Mesendoderm (in vitro differentiated cells): Measurements from ENCODE around the gene ATXN7L2.

Experiments
- DNase-seq: peaks from one replicate; pipeline ENCODE4 v3.0.0; 2013
- H2AK5ac ChIP-seq: 2 replicates; pipeline ENCODE4 v1.6.1; 2013; ENCODE audit warnings: low read length, inconsistent platforms
- H2BK120ac ChIP-seq: 2 replicates; pipeline ENCODE4 v1.6.1; 2013; ENCODE audit warnings: low read depth, mild to moderate bottlenecking, low read length, moderate library complexity, mixed read lengths
- H2BK15ac ChIP-seq: replicated peaks from 2 replicates; pipeline ENCODE4 v1.6.1; 2013; ENCODE audit warnings: low read depth, mild to moderate bottlenecking, moderate library complexity
- H2BK5ac ChIP-seq: 2 replicates; pipeline ENCODE4 v1.6.1; 2013; ENCODE audit warnings: low read length, inconsistent platforms
- H3K18ac ChIP-seq: 2 replicates; pipeline ENCODE4 v1.6.1; 2013; ENCODE audit warnings: mild to moderate bottlenecking, low read length, mixed read lengths
- H3K23ac ChIP-seq: one replicate; pipeline ENCODE4 v1.6.1; 2013; ENCODE audit warnings: low read length
- H3K27ac ChIP-seq: 2 replicates; pipeline ENCODE4 v1.5.1; 2013; ENCODE audit warnings: low read depth, mild to moderate bottlenecking, inconsistent platforms, low read length, moderate library complexity
- H3K27me3 ChIP-seq: 2 replicates; pipeline ENCODE4 v1.6.1; 2013; ENCODE audit warnings: low read length, control low read depth, mild to moderate bottlenecking, inconsistent platforms; ENCODE audit not compliant: insufficient read depth, poor library complexity
- H3K36me3 ChIP-seq: 2 replicates; pipeline ENCODE4 v1.6.1; 2013; ENCODE audit warnings: low read length, inconsistent platforms; ENCODE audit not compliant: control insufficient read depth, insufficient read depth
- H3K4ac ChIP-seq: one replicate; pipeline ENCODE4 v1.6.1; 2013; ENCODE audit warnings: low read depth, mild to moderate bottlenecking, low read length, moderate library complexity
- H3K4me1 ChIP-seq: 2 replicates; pipeline ENCODE4 v1.6.1; 2013; ENCODE audit warnings: low read depth, low read length, inconsistent platforms; ENCODE audit not compliant: control insufficient read depth
- H3K4me2 ChIP-seq: 2 replicates; pipeline ENCODE4 v1.6.1; 2013; ENCODE audit warnings: low read length
- H3K4me3 ChIP-seq: 2 replicates; pipeline ENCODE4 v1.5.1; 2013; ENCODE audit warnings: mild to moderate bottlenecking, low read length
- H3K56ac ChIP-seq: one replicate; pipeline ENCODE4 v1.6.1; 2013; ENCODE audit warnings: low read length
- H3K79me1 ChIP-seq: 2 replicates; pipeline ENCODE4 v1.6.1; 2013; ENCODE audit warnings: low read length, inconsistent platforms
- H3K79me2 ChIP-seq: 2 replicates; pipeline ENCODE4 v1.6.1; 2013; ENCODE audit warnings: mild to moderate bottlenecking, low read length; ENCODE audit not compliant: control insufficient read depth, insufficient read depth
- H3K9ac ChIP-seq: 2 replicates; pipeline ENCODE4 v1.6.1; 2013; ENCODE audit warnings: low read length, inconsistent platforms
- H4K5ac ChIP-seq: one replicate; pipeline ENCODE4 v1.6.1; 2013; ENCODE audit warnings: low read length
- H4K8ac ChIP-seq: one replicate; pipeline ENCODE4 v1.6.1; 2013; ENCODE audit warnings: low read depth, mild to moderate bottlenecking, control low read depth, low read length, moderate library complexity
- WGBS: extraction: QIAGEN DNeasy Blood & Tissue Kit; methylation state at CpG from one replicate; pipeline ENCODE4 v1.1.7; 2013; ENCODE audit warnings: low lambda C conversion rate, missing lambda C conversion rate; ENCODE audit not compliant: insufficient coverage; ENCODE audit errors: extremely low coverage; 5-methylcytosine and 5-hydroxymethylcytosine counted together

ATXN7L2 gene

GRCh38 chr1:109482791-109483671 lies 674 bp upstream of the ATXN7L2 start:
- DNase-seq: no peak
- Histone ChIP-seq H3K56ac (peak overlapping the region; percentile 83), H2BK120ac (no peak overlapping the region), H3K18ac (no peak overlapping the region), H3K79me2 (no peaks in the 10 kb centered on the region), H3K27me3 (no peaks in the 10 kb centered on the region), H2BK15ac (no peak overlapping the region), H3K9ac (peak overlapping the region; percentile 68), H3K36me3 (no peaks in the 10 kb centered on the region), H3K23ac (no peak overlapping the region), H4K5ac (no peak overlapping the region), H2AK5ac (no peak overlapping the region), H3K4me3 (peak overlapping the region; percentile 81), H3K4me1 (peaks cover 12% of the 10 kb centered on the region), H2BK5ac (peak overlapping the region; percentile 48), H3K4me2 (peak overlapping the region; percentile 100), H3K4ac (no peak overlapping the region), H3K27ac (no peak overlapping the region), H4K8ac (no peak overlapping the region), H3K79me1 (peaks cover 3% of the 10 kb centered on the region)
- no CpG with 5 or more reads among the region's 29 CpGs for WGBS

GRCh38 chr1:109484519-109484975 lies 842 bp downstream of the ATXN7L2 start:
- H3K4me1 ChIP-seq: peaks cover 12% of the 10 kb centered on the region
- H3K18ac ChIP-seq: no peak overlapping the region
- no CpG with 5 or more reads among the region's 15 CpGs for WGBS
- no peak overlapping the region for H2BK15ac ChIP-seq
- peaks cover 3% of the 10 kb centered on the region for H3K79me1 ChIP-seq
- no peak overlapping the region for H3K23ac ChIP-seq
- H3K4me3 ChIP-seq: peak overlapping the region; percentile 28
- H2BK120ac ChIP-seq: no peak overlapping the region
- H3K27ac ChIP-seq: no peak overlapping the region
- H4K8ac ChIP-seq: no peak overlapping the region
- H2BK5ac ChIP-seq: peak overlapping the region; percentile 18
- peak overlapping the region; percentile 63 for H3K9ac ChIP-seq
- H3K79me2 ChIP-seq: no peaks in the 10 kb centered on the region
- H3K27me3 ChIP-seq: no peaks in the 10 kb centered on the region
- peak overlapping the region; percentile 87 for H3K4me2 ChIP-seq
- no peak overlapping the region for H2AK5ac ChIP-seq
- no peak overlapping the region for H3K4ac ChIP-seq
- no peak overlapping the region for H4K5ac ChIP-seq
- peak overlapping the region; percentile 93 for H3K56ac ChIP-seq
- DNase-seq: peak; percentile 57
- no peaks in the 10 kb centered on the region for H3K36me3 ChIP-seq

DNA sequence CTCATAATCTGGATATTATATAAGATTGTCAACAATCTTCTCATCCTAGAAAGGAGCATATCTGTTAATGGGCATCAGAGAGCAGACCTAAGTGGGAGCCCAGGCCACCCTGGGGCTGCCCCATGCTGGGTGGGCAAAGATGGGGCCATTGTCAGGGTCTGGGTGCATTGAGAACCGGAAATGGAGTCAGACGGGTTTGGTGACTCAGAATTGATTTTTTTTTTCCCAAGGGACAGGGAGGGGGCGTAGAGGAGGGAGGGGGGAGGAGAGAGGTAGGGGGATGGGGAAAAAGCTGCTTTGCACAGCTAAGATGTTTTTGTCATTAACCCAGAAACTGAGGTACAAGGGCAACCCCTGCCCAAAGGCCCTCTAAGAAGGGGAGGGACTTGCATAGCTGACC lies 1.3 kb downstream of the ATXN7L2 start:
- no peak overlapping the region for H3K23ac ChIP-seq
- H3K27ac ChIP-seq: no peak overlapping the region
- no peak overlapping the region for H3K4me3 ChIP-seq
- no CpG with 5 or more reads among the region's 3 CpGs for WGBS
- no peak overlapping the region for H2BK15ac ChIP-seq
- H2AK5ac ChIP-seq: no peak overlapping the region
- H3K4ac ChIP-seq: no peak overlapping the region
- H3K18ac ChIP-seq: no peak overlapping the region
- H3K56ac ChIP-seq: peak overlapping the region; percentile 93
- H3K36me3 ChIP-seq: no peaks in the 10 kb centered on the region
- peaks cover 12% of the 10 kb centered on the region for H3K4me1 ChIP-seq
- H4K5ac ChIP-seq: no peak overlapping the region
- H3K4me2 ChIP-seq: peak overlapping the region; percentile 87
- H3K79me1 ChIP-seq: peaks cover 3% of the 10 kb centered on the region
- no peak overlapping the region for H2BK5ac ChIP-seq
- no peaks in the 10 kb centered on the region for H3K79me2 ChIP-seq
- no peaks in the 10 kb centered on the region for H3K27me3 ChIP-seq
- DNase-seq: peak; percentile 48
- H4K8ac ChIP-seq: no peak overlapping the region
- H2BK120ac ChIP-seq: no peak overlapping the region
- peak overlapping the region; percentile 63 for H3K9ac ChIP-seq

DNA sequence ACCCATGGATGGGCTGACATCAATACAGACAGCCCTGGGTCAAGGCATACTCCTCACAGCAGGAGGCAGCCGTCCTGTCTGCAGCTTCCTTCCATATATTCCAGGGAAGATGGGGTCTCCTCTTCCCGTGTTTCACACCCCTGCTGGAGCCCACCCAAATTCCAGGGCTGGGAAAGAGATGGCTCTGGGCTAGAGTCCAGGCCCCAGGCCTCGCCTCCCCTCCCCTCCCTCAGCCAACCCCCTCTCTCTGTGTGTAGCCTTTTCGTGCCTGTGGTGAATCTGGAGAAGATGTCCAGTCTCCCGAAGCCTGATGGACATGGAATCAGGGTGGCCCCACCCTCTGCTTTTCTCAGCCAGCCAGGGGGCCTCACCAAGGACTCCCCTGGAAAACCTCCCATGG lies 3.6 kb downstream of the ATXN7L2 start:
- Histone ChIP-seq H3K79me1 (peaks cover 3% of the 10 kb centered on the region), H2BK120ac (no peak overlapping the region), H3K4me3 (no peak overlapping the region), H3K36me3 (no peaks in the 10 kb centered on the region), H3K27me3 (no peaks in the 10 kb centered on the region), H3K4me1 (peaks cover 9% of the 10 kb centered on the region), H2BK15ac (no peak overlapping the region), H3K4me2 (no peak overlapping the region), H3K23ac (no peak overlapping the region), H4K5ac (no peak overlapping the region), H3K4ac (no peak overlapping the region), H3K27ac (no peak overlapping the region), H4K8ac (no peak overlapping the region), H3K79me2 (no peaks in the 10 kb centered on the region), H2BK5ac (no peak overlapping the region), H3K9ac (no peak overlapping the region), H2AK5ac (no peak overlapping the region), H3K56ac (no peak overlapping the region), H3K18ac (no peak overlapping the region)
- DNase-seq: no peak
- no CpG with 5 or more reads among the region's 5 CpGs for WGBS

- Histone ChIP-seq H3K4me2 (no peak overlapping the region), H3K27ac (no peak overlapping the region), H2BK5ac (no peak overlapping the region), H3K4ac (no peak overlapping the region), H2AK5ac (no peak overlapping the region), H3K9ac (no peak overlapping the region), H2BK120ac (no peak overlapping the region), H3K4me3 (no peak overlapping the region), H3K4me1 (peaks cover 5% of the 10 kb centered on the region), H3K27me3 (no peaks in the 10 kb centered on the region), H2BK15ac (no peak overlapping the region), H3K23ac (no peak overlapping the region), H3K36me3 (no peaks in the 10 kb centered on the region), H3K56ac (no peak overlapping the region), H4K8ac (no peak overlapping the region), H3K79me1 (peaks cover 3% of the 10 kb centered on the region), H4K5ac (no peak overlapping the region), H3K18ac (no peak overlapping the region), H3K79me2 (no peaks in the 10 kb centered on the region)
- no CpG with 5 or more reads among the region's 5 CpGs for WGBS
- peak; percentile 56 for DNase-seq
Measured at GRCh38 chr1:109488201-109488600, 4.5 kb downstream of the ATXN7L2 start.
